ENCODE results near the gene CDIPT.
"Not testable (repeated sequence)": the region's sequence is repeated elsewhere in the genome, so short reads cannot be mapped to it uniquely, and the experiment has no call there.

Gene CDIPT

DNA sequence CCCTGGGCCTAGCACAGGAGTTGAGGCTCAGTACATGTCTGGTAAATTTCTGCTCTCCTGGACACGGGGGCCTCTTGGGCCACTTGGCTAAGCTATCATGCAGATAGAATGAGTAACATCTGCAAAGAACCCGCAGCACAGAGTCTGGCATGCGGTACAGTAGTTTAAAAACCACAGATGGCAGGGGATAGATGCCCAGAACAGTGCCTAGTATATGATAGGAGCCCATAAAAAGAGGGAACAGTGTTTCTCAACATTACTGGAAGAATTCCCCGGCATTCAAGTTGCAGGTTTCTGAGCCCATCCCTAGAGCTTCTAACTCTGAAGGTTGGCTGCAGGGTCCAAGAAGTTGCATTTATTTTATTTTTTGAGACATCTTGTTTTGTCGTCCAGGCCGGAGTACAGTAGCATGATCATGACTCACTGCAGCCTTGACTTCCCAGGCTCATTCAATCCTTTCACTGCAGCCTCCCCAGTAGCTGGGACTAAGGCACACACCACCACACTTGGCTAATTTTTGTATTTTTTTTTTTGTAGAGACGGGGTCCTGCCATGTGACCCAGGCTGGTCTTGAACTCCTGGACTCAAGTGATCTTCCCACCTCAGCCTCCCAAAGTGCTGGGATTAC lies 5.8 kb downstream of the CDIPT start:
- DNase-seq: no peak

DNA sequence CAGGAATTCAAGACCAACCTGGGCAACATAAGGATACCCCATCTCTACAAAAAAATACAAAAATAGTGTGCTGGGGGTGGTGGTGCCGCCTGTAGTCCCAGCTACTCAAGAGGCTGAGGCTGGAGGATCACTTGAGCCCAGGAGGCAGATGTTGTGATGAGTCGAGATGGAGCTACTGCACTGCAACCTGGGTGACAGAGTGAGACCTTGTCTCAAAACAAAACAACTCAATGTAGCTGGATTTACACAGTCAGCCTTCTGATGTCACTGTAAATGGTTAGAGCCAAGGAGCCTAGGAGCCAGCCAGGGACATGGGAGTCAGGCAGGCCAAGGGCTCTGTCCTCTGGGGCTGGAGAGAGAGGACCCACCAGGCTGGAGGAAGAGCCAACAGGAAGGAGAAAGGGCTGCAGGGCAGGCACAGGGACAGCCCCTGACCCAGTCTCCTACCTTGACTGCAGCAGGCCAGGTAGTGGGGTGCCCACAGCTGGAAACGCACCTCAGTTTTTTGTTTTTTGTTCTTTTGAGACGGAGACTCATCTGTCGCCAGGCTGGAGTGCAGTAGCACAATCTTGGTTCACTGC lies 8.4 kb downstream of the CDIPT start:
- no peak for DNase-seq

DNA sequence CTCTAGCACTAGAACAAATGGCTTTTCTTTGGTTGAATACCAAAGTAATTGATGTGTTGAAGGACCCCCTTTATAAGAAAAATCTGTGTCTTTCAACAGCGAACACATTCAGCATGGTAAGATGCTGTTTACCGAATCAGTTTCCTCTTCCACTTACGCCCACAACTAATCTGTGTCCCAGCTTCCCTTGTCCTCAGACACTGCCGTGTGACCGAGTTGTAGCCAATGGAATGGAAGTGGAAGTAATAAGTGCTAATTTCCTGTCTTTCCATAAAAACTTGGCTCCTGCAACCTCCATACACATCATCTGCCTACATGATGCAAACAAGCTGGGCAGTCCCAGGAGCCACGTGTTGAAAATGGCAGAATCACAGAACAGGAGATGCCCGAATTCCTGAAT lies 10.4 kb downstream of the CDIPT start:
- DNase-seq: no peak

DNA sequence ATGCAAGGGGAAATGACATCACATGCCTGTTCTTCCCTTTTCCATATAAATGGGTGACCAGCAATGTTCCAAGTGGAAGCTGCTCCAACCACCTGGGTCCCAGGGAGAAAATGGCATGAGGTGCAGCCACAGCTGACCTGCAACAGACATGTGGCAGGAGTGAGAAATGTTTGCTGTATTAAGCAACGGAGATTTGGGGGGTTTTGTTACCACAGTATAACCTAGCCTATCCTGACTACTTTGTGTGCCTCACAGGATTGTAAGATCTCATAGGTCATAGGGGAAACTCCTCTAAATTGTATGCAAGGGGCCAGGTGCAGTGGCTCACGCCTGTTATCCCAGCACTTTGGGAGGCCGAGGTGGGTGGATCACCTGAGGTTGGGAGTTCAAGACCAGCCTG lies 12.0 kb downstream of the CDIPT start:
- no peak for DNase-seq

DNA sequence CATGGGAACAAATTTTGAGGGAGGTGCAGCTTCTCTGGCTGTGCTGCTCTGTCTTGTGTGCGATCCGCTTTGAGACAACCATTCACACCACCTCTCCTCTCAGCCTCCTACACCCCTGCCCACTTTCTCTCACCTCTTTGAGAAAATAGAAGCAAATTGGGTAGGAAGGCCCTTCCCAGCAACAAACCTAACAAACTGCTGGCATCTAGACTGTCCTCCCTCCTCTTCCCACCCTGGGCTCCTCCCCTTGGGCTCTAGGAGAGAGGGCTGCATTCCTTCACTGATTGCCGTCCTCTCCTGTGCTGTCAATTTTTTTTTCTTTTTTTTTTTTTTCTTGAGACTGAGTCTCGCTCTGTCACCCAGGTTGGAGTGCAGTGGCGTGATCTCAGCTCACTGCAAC lies 13.5 kb downstream of the CDIPT start:
- no peak for DNase-seq

DNA sequence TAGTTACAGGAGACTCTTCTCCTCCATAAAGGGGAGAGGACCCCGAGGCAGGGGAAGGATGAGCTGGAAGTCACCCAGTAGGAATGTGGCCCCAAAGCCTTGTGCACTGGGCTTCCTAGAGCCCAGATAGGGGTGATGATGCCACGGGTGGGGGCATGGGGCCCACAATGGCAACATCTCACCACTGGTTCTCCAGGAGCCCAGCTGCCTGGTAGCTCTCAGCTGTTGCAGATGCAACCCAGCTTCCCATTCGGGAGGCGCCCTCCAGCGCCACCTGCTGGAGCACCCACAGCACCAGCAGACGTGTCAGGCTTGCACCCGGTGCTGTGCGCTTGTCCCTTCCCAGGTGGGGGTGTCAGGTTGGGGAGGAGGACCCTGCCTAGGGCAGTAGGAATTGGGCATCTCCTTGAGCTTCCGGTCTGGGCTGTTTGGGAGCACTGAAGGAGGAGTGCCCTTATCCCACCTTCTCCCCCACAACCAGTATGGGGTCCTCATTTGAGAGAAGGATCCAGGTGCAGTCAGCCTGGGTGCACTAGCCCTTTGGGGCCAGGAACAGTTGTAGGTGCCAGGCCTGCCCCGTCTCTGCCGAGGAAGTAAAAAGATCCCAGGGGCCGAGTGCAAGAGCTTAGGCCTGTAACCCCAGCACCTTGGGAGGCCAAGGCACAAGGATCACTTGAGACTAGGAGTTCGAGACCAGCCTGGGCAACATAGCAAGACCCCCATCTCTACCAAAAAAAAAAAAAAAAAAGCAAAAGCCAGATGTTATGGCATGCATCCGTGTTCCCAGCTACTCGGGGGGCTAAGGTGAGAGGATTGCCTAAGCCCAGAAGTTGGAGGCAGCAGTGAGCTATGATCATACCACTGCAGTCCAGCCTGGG lies 14.4 kb downstream of the CDIPT start:
- DNase-seq: peak; percentile 67

DNA sequence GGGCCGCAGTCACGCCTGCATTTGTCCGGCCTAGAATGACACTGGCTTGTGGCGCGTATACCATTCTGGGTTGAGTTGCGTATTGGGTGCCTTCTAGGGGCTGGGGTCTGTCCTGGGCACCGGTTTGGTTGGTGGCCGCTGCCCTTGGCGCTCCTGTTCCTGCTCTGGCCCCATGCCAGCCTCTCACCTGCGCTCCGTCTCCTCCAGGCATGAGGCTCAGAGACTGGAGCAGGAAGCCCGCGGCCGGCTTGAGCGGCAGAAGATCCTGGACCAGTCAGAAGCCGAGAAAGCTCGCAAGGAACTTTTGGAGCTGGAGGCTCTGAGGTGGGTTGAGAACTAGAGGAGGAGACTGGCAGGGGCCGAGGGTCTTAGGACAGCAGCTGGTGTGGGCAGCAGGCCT lies 17.4 kb downstream of the CDIPT start:
- no peak for DNase-seq

DNA sequence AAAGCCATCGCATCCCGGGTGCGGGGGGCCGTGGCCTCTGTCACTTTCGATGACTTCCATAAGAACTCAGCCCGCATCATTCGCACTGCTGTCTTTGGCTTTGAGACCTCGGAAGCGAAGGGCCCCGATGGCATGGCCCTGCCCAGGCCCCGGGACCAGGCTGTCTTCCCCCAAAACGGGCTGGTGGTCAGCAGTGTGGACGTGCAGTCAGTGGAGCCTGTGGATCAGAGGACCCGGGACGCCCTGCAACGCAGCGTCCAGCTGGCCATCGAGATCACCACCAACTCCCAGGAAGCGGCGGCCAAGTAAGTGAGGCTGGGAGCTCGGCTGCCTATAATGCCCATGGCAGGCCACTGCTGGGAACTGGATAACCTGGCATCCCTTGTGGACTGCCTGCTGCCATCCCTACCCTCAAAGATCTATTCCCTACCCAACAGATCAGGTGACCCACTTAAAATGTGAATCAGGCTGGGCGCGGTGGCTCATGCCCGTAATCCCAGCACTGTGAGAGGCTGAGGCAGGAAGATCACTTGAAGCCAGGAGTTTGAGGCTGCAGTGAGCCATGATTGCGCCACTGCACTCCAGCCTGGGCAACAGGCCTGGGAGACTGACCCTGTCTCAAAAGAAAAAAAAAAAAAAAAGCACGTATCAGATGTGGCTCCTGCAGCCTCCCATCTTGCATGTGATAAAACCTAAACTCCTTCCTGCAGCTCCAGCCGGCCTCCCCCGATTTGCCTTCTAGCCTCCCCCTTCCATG lies 18.3 kb downstream of the CDIPT start:
- DNase-seq: no peak

DNA sequence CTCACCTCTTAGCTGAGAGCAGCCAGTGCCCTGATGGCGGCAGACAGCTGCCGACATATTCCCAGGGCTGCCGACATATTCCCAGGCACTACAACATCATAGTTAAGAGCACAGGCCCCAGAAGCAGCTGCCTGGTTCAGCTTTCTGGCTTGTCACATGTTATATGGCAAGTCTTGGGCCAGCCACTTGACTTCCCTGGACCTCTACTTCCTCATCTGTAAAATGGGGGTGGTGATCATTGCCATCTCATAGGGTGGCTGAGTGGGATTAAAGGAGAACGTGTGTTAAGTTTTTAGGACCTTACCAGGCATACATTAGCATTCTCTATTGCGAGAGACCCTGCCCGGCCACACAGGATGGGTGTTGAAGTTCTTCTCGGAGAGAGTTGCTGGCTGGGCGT lies 19.1 kb downstream of the CDIPT start:
- DNase-seq: no peak

DNA sequence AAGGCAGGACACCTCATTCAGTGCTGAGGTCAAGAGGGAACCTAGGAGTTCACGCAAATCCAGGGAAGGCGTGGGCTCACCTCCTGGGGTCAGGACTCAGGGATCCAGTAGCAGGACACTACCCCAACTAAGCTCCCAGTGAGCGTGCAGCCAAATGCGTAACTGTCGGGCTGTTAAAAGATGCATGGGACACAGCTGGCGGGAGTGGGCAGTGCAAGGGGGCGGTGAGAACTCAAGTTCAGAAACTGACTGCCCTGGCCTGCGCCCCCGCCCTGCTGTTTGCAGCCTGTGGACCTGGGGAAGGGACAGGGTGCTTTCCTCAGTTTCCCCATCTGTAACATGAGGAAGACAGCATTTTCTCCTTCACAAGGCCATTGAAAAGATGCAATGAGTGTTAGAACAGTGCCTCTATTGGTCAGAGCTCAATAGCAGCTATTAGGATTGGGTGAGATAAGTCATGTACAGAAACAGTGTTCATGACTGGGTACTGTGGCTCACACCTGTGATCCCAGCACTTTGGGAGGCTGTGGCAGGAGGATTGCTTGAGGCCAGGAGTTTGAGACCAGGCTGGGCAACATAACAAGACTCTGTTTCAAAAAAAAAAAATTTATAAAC lies 20.2 kb downstream of the CDIPT start:
- no peak for DNase-seq

DNA sequence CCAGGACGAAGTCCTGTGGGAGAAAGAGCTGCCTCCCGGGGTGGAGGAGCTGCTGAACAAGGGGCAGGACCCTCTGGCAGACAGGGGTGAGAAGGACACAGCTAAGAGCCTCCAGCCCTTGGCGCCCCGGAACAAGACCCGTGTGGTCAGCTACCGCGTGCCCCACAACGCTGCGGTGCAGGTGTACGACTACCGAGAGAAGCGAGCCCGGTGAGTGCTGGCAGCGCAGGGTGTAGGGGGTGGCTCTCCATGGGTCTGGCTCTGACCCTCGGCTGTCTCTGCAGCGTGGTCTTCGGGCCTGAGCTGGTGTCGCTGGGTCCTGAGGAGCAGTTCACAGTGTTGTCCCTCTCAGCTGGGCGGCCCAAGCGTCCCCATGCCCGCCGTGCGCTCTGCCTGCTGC lies 21.4 kb downstream of the CDIPT start:
- DNase-seq: no peak

DNA sequence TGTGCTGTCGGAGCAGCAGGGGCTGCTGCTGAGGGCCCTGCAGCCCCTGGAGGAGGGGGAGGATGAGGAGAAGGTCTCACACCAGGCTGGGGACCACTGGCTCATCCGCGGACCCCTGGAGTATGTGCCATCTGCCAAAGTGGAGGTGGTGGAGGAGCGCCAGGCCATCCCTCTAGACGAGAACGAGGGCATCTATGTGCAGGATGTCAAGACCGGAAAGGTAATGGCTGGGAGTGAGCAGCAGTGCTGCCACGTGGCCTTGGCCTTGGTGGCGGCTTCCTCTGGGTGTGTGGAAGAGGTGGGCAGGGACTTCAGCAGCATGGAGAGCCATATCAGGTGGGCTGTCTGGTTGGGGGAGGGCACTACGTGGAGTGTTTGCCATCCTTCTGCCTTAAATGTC lies 22.8 kb downstream of the CDIPT start:
- DNase-seq: no peak

DNA sequence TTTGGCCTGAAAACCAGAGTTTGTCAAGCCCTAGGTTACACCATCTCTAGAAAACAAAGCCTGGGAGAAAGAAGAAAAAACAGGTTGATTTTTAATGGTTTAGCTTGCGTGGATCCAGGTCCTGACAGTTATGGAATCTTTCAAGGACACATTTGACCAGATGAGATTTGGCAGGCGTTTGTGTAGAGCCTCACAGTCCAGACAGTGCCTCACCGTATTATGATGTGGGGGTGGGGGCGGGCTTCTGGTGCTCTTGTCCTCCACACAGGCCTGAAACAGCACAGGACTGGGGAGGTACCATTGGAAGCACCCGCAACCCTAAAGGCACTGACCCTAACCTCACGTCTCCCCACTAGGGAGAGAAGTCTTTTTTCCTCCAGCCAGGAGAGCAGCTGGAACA lies 23.2 kb downstream of the CDIPT start:
- no peak for DNase-seq

DNA sequence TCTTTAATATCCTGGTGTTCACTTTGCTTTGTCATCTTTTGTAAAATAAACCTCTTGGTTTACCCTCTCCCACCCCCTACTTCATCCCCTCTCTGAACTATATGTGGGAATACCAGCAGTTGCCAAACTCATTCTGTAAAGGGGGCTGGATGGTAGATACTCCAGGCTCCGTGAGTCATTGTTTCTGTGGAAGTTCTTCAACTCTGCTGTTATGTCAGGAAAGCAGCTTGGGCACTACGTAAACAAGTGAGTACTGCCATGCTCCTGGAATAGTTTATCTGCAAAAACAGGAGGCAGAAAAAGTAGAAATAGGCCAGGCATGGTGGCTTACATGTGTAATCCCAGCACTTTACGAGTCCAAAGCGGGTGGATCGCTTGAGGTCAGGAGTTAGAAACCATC lies 25.2 kb downstream of the CDIPT start:
- no peak for DNase-seq

DNA sequence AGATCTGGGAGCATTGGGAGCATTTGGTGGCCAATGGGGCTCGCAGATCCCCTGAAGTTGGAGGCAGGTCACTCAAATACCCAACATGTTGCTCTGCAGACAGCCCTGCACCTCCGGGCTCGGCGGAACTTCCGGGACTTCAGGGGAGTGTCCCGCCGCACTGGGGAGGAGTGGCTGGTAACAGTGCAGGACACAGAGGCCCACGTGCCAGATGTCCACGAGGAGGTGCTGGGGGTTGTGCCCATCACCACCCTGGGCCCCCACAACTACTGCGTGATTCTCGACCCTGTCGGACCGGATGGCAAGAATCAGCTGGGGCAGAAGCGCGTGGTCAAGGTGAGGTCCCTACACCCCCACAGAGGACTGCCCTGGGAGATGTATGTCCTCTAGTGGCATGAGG lies 26.4 kb downstream of the CDIPT start:
- no peak for DNase-seq

DNA sequence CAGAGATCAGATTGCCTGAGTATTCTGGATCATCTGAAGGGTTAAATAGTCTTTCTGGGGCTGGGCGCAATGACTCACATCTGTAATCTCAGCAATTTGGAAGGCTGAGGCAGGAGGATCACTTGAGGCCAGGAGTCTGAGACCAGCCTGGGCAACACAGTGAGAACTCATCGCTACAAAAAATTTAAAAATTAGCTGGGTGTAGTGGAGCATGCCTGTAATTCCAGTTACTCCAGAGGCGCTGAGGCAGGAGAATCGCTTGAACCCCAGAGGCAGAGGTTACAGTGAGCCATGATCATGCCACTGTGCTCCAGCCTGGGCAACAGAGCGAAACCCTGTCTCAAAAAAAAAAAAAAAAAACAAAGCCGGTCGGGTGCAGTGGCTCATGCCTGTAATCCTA lies 27.1 kb downstream of the CDIPT start:
- no peak for DNase-seq

DNA sequence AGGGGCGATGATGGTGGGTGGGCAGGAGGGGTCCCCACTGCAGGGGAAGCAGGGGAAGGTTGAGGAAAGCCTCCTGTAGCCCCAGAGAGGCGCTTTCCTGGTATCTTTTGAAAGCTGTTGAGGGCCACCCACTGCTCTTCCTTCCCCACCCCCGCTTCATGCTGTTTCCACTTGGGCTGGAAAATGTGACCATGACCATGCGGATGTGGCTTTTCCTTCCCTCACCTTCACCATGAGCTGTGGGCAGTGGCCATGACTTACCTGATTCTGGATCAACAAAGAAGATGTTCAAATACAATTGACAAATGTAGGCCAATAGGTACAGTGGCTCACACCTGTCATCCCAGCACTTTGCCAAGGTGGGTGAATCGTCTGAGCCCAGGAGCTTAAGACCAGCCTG lies 28.9 kb downstream of the CDIPT start:
- DNase-seq: no peak

DNA sequence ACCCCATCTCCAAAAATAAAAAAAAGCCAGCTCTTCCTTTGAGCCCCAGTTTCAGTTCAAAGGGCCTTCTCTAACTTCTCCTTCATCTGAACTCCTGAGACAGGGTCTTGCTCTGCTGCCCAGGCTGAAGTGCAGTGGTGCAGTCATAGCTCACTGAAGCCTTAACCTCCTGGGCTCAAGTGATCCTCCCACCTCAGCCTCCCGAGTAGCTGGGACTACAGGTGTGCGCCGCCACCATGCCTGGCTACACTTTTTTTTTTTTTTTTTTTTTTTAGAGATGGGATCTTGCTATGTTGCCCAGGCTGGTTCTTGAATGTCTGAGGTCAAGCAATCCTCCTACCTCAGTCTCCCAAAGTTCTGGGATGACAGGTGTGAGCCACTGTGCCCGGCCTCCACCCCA lies 29.8 kb downstream of the CDIPT start:
- not testable (repeated sequence) for DNase-seq

DNA sequence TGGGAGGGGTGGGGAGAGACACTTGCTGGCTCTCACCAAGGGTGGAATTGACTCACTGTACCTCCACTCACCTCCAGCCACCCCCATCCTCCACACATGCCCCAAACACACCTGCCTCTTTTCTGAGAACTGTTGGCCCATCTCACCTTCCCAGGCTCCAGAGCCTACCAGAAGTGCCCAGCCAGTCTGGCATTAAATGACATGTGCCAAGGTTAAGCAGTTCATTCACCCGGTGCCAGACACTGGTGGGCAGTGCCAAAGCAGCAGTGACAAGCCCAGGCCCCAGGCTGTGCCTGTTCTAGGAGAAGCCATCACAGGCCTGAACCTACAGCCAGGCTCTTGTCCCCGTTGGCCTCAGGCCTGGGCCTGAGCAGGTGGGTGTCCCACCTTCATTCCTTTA lies 31.5 kb downstream of the CDIPT start:
- no peak for DNase-seq

DNA sequence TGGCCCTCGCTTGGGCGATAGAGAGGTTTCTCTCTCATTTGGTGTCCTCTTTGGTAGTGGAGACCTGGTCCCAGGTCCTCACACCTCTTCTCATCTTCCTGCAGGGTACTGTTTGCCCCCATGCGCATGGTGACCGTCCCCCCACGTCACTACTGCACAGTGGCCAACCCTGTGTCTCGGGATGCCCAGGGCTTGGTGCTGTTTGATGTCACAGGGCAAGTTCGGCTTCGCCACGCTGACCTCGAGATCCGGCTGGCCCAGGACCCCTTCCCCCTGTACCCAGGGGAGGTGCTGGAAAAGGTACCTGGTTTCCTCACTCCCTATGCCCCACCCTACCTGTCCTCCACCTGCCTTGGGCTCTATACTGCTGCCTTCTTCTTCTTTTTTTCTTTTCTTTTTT lies 32.3 kb downstream of the CDIPT start:
- DNase-seq: no peak

DNA sequence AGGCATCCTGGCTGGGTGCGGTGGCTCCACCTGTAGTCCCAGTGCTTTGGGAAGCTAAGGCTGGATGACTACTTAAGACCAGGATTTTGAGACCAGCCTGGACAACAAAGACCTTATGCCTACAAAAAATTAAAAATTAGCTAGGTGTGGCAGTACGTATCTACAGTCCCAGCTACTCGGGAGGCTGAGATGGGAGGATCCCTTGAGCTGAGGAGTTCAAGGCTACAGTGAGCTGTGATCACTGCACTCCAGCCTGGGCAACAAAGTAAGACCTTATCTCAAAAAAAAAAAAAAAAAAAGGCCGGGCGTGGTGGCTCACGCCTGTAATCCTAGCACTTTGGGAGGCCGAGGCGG lies 36.7 kb downstream of the CDIPT start:
- no peak for DNase-seq

DNA sequence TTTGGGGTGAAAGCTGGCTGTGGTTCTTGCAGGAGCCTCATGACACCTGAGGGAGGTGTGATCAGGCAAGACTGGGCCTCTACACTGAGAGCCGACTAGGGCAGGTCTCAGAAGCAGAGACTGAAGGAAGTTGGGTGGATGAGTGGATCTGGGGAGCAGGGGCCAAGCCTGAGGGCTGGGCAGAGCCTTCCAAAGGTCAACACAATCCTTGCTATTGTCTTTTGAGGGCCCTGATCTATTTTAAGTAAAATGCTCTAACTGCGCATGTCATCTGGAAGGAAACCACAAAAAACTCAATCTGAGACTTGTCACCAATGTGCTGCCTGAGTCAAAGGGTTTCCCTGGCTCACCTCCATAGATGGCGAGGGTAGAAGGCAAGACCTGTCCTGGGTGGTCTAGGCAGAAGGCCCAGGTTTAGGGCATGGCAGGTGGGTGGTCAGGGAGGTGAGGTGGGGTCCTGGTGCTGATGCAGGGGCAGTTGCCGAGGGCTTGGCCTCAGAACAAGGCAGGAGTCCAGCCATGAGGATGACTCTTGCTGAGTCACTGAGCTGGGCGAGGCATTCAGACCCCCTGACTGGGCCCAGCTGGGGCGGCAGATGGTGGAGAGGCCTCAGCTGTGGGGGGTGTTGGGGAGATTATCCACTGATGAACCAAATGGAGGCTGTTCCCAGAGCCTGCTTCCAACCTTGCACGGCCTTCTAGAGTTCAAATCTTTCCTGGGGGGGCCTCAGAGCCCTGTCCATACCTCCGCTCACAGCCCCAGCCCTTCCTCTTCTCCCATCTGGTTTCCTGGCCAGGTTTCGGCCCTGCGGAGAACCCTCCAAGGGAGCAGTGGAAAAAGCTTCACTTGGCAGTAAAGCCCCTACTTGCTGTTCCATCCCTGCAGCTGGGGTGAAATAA lies 37.6 kb downstream of the CDIPT start:
- DNase-seq: no peak

Measured in NCI-H2107 (cell line).